GM21381 (cell line): ENCODE results near the gene GRAMD1B.

Source experiments
- ATAC-seq: cut with Tn5 transposase; IDR thresholded peaks from one replicate; pipeline ENCODE4 v1.9.1; 2021; ENCODE audit warnings: mild to moderate bottlenecking, moderate library complexity; ENCODE audit not compliant: unreplicated experiment

GRAMD1B gene

GRCh38 chr11:123527526-123527925 lies 97.5 kb downstream of the GRAMD1B start:
- ATAC-seq: no peak

- no peak for ATAC-seq
These were observed 97.9 kb downstream of the GRAMD1B start for GRCh38 chr11:123527947-123528346.

GRCh38 chr11:123531325-123531724 lies 101.3 kb downstream of the GRAMD1B start:
- ATAC-seq: no peak

- ATAC-seq: no peak
These were observed 102.1 kb downstream of the GRAMD1B start for GRCh38 chr11:123532131-123532530.

GRCh38 chr11:123535401-123535800 lies 105.3 kb downstream of the GRAMD1B start:
- ATAC-seq: no peak

GRCh38 chr11:123536690-123537437 lies 106.8 kb downstream of the GRAMD1B start:
- ATAC-seq: no peak

- ATAC-seq: no peak
These were observed 107.7 kb downstream of the GRAMD1B start for GRCh38 chr11:123537726-123538125.

GRCh38 chr11:123543797-123544196 lies 113.7 kb downstream of the GRAMD1B start:
- no peak for ATAC-seq

- no peak for ATAC-seq
These were observed 114.7 kb downstream of the GRAMD1B start for GRCh38 chr11:123544631-123545375.

GRCh38 chr11:123545726-123546270 lies 115.7 kb downstream of the GRAMD1B start:
- ATAC-seq: no peak

- ATAC-seq: no peak
These were observed 116.4 kb downstream of the GRAMD1B start for GRCh38 chr11:123546515-123546914.

- peak; percentile 75 for ATAC-seq
These were observed 117.1 kb downstream of the GRAMD1B start for GRCh38 chr11:123547180-123547579.

- ATAC-seq: no peak
These were observed 118.7 kb downstream of the GRAMD1B start for GRCh38 chr11:123548774-123549173.

- no peak for ATAC-seq
These were observed 120.2 kb downstream of the GRAMD1B start for GRCh38 chr11:123549926-123550917.

GRCh38 chr11:123551079-123551478 lies 121.0 kb downstream of the GRAMD1B start:
- no peak for ATAC-seq

GRCh38 chr11:123556633-123557032 lies 126.6 kb downstream of the GRAMD1B start:
- no peak for ATAC-seq

- no peak for ATAC-seq
These were observed 128.7 kb downstream of the GRAMD1B start for GRCh38 chr11:123558536-123559315.

GRCh38 chr11:123559523-123559955 lies 129.5 kb downstream of the GRAMD1B start:
- ATAC-seq: no peak

- ATAC-seq: no peak
These were observed 129.9 kb downstream of the GRAMD1B start for GRCh38 chr11:123560006-123560405.

GRCh38 chr11:123561431-123561800 lies 131.3 kb downstream of the GRAMD1B start:
- ATAC-seq: no peak
